ENCODE measurements around the gene C6orf120. TPM values are rescaled to one million over a fixed set of nuclear protein-coding genes. Genes with fewer than 3 reads are reported as not detected.

The C6orf120 gene
- total RNA-seq, 1 experiment from 2014 or later, result 31.5 TPM

- Histone ChIP-seq H3K27ac (ENCODE audit: low read length) (peak overlapping the region; percentile 93), H3K36me3 (ENCODE audit: control insufficient read depth, insufficient read depth, low read length) (no peaks in the 10 kb centered on the region; the same call in 1 of the 2 replicates), H3K4me3 (ENCODE audit: low read depth in 2 of 2, low read length in 2 of 2) (peak overlapping the region; percentile 89 to 95), H3K9me3 (ENCODE audit: control insufficient read depth, insufficient read depth, low read depth, low read length) (no peaks in the 10 kb centered on the region), H3K4me1 (ENCODE audit: control insufficient read depth, insufficient read depth, low read length) (peaks cover 19% of the 10 kb centered on the region), H3K27me3 (ENCODE audit: control insufficient read depth, insufficient read depth, low read length) (no peaks in the 10 kb centered on the region)
- in situ Hi-C loops (cut with HindIII; ENCODE audit: low pct_unique_long_range_greater_than_20kb, low sequenced_read_pairs) (no loop called here), intact Hi-C loops (cut with micrococcal nuclease; ENCODE audit: unreplicated experiment) (no loop called here)
- no peak for DNase-seq (ENCODE audit: low read depth, low spot score)
- ATAC-seq, result no peak
- TF ChIP-seq SIN3A (IDR thresholded peaks at IDR 0.05; ENCODE audit: borderline replicate concordance, insufficient read depth, low read depth, low read length) (no peak), POLR2AphosphoS5 (IDR thresholded peaks at IDR 0.05; ENCODE audit: low read depth, low read length) (no peak), TCF7L2 (IDR thresholded peaks at IDR 0.05; ENCODE audit: low read depth, low read length) (no peak), CTCF (IDR thresholded peaks at IDR 0.05) (no peak)
- TF ChIP-seq, protein P1, sequence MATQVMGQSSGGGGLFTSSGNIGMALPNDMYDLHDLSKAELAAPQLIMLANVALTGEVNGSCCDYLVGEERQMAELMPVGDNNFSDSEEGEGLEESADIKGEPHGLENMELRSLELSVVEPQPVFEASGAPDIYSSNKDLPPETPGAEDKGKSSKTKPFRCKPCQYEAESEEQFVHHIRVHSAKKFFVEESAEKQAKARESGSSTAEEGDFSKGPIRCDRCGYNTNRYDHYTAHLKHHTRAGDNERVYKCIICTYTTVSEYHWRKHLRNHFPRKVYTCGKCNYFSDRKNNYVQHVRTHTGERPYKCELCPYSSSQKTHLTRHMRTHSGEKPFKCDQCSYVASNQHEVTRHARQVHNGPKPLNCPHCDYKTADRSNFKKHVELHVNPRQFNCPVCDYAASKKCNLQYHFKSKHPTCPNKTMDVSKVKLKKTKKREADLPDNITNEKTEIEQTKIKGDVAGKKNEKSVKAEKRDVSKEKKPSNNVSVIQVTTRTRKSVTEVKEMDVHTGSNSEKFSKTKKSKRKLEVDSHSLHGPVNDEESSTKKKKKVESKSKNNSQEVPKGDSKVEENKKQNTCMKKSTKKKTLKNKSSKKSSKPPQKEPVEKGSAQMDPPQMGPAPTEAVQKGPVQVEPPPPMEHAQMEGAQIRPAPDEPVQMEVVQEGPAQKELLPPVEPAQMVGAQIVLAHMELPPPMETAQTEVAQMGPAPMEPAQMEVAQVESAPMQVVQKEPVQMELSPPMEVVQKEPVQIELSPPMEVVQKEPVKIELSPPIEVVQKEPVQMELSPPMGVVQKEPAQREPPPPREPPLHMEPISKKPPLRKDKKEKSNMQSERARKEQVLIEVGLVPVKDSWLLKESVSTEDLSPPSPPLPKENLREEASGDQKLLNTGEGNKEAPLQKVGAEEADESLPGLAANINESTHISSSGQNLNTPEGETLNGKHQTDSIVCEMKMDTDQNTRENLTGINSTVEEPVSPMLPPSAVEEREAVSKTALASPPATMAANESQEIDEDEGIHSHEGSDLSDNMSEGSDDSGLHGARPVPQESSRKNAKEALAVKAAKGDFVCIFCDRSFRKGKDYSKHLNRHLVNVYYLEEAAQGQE (IDR thresholded peaks at IDR 0.05; ENCODE audit: insufficient read depth in 1 of 2, low read depth in 2 of 2, low read length in 1 of 2), result no peak
- ChIA-PET POLR2A (interaction anchor here (0.6 kb wide), 1 partner anchor 442 kb away, joined by 3 read pairs; no protein-coding TSS in a partner anchor), CTCF (no interaction called here)
- no TSS peak for BruUV-seq (replicated peaks)
Measured at GRCh38 chr6:169752074-169752623, 50.2 kb downstream of the C6orf120 start.

Other genes with a start within 250 kb of the C6orf120 start
- gene WDR27, start 97 bp upstream of the C6orf120 start, total RNA-seq (2021; ENCODE audit: unreplicated experiment), result 56.3 TPM
- gene PHF10, start 22.4 kb downstream of the C6orf120 start, total RNA-seq (2021; ENCODE audit: unreplicated experiment), result 71.7 TPM
- gene DYNLT2, start 49.4 kb downstream of the C6orf120 start, total RNA-seq (2021; ENCODE audit: unreplicated experiment), result 2.1 TPM
- 38.5 TPM for gene ERMARD, start 49.5 kb downstream of the C6orf120 start, total RNA-seq (2021; ENCODE audit: unreplicated experiment)

Data from Panc1 (cell line).